HG03520 (cell line): Measurements from ENCODE around the gene LRP1B.

Experiments used
- ATAC-seq: cut with Tn5 transposase; IDR thresholded peaks from one replicate; pipeline ENCODE4 v1.9.1; 2021; ENCODE audit warnings: mild to moderate bottlenecking, moderate library complexity; ENCODE audit not compliant: unreplicated experiment

Gene LRP1B

DNA sequence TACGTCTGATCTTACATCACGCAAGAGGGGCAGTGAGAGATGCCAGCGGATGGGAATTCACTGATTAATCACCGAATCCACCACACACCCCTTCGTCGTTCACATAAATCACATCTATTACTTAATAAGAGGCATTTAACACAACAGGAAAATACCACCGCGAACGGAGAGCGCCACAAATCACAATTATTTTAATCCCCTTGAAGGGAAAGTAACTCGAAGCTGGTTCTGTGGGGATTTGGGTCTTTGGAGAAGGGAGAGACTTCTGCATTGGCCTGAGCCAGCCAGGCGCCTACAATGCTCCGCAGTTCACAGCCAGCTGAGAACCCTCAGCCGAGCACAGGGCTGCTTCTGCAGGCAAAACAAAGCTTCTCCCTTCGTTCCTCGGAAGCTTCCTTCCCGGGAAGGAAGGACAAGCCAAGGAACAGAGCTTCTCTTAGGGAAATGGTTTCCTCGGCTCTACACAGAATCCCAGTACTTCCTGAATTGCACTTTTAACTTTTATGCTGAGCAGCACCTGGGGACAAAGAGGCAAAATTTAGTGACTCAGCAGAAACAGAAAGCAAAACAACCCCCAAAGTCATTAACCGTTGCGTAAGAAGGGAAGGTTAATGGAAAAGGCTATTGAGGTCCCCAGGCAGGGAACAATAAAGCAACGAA is at the start of gene LRP1B:
TSS of gene LRP1B (minus strand) at position 7 of the 660 bp plus-strand sequence. CDS start 287 bp downstream, outside the sequence.
- peak; percentile 46 for ATAC-seq

DNA sequence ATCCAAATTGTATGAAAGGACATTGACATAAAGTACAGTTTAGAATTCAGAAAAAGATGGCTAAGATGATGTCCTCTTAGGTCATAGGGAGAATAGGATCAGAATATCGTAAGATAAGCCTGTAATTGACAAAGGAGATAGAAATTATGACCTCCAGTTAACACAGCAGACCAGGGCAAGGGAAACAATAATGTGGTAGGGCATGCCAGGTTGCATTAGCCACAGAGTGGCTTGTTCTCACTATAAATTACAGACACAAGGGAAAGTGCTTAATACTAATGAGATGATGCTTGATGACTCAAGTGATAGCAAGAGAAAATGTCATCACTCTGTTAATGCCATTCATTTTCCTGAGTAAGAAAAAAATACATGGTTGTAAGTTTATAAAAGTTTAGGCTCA is 48.9 kb upstream of the LRP1B start:
- ATAC-seq: no peak

DNA sequence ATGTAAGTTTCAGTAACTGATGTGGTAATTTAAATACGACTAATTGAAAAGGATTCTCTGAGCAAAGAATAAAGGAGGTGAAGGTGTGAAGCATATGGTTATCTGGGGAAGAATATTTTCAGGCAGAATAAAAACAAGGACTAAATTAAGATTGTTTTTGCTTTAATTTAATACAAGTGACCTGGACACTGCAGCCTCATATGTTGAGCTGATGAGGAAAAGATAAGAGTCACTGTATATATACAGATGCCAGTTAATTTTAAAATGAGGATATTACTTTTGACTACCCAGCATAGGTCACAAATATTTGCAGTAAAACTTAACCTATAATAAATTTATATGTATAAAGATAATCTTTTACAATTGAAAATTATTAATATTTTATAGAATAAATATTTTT is 47.8 kb upstream of the LRP1B start:
- no peak for ATAC-seq

DNA sequence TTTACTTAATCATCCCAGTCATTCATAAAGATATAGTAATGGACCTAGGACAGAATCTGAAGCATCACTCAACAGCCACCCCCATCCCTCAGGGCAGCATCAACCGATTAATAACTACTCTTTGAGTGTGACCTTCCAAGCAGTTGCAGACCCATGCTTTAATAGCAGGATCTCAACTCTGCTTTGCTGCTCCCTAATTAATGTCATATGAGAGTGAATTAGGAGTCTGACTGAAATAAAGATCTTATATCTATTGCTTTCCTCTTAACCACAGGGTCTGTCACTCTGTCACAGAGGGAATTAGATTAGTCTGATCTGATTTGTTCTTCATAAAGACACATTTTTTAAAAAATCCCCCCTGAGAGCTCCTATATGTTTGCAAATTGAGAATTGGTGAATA is 46.1 kb upstream of the LRP1B start:
- ATAC-seq: no peak

DNA sequence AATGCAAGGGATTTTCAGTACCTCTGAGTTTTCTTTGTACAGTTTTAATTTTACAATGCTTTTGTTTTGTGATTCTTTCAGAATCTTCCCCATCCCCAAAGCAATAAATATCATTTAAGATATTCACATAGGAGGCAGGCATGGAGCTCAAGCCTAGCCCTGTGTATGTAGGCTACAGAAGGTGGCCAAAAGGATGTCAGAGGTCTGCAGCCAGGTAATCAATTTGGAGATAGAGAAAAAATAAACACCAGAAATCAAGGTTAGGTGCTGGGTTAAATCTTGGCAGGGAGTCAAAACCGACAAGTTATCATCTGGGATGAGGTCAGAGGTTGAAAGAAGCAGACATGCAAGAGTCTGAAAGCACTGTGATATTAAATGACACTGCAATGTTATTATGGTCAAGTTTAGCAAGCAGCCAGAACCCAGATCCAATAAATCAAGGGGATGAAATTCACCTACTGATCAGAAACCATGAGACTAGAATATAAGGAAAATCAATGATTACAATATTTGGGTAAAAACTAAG is 45.1 kb upstream of the LRP1B start:
- ATAC-seq: no peak

DNA sequence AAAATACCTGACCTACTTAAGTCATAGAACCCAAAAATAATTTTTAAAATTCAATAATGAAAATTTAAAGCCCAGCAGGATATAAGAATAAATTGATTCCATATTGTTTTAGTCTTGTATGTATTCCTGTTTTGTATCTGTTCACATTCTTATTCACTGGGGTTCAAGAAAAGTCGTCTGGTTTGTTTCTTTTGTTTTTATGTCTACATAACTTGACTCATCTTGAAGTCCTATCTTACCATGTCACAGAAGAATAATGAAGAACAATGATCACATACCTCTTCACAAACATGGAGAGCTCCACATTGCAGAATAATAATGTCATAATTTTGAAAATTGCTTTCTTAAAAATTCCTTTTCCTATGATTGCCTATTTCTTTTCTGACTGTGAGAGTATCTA is 43.4 kb upstream of the LRP1B start:
- no peak for ATAC-seq

DNA sequence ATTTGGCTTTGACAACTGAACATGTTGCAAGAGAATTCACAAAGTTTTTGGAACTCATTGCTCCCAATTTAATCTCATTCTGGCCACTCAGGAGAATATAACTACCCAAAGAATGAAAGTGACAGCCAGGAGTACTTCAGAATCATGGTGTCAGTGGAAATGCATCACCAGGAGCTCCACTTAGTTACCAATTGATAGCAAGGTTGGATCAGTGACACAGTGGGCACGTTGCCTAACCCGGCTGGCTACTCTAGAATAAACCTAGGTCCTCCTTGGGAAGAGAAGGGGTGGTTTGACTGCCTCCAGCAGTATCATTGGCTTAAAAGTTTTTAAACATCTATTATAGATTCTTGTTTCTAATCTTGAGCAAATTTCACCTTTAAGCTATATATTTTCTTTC is 40.0 kb upstream of the LRP1B start:
- ATAC-seq: no peak

DNA sequence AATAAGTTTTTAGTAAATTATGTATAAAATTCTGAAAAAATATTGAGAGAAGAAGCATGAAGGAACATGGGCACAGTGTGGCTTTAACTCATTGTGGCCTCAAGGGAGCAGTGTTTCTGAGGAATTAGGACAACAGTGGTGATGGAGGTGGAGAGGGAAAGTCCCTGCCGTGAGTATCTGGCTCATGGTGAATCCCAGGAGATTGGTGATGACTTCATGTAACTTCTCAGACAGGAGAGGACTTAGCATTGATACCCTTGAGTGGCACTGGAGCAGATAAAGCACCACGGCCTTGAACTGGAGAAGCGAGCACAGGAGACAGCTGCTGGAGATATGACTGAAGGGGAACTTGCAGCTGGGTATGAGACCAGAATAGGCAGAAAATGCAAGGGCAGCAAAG is 35.0 kb upstream of the LRP1B start:
- peak; percentile 94 for ATAC-seq

DNA sequence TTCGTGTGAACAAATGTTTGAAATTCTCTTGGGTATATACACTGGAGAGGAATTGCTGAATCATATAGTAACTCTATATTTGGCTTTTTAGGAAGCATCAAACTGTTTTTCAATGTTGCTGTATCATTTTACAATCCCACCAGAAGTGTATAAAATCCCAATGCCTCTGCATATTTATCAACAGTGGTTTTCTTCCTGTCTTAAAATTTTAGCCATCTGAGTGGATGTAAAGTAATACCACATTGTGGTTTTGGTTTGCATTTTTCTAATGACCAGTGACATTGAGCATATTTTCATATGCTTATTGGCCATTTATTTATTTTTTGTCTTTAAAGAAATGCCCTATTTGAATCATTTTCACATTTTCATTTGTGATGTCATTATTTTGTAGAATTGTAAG is 22.8 kb upstream of the LRP1B start:
- ATAC-seq: no peak

DNA sequence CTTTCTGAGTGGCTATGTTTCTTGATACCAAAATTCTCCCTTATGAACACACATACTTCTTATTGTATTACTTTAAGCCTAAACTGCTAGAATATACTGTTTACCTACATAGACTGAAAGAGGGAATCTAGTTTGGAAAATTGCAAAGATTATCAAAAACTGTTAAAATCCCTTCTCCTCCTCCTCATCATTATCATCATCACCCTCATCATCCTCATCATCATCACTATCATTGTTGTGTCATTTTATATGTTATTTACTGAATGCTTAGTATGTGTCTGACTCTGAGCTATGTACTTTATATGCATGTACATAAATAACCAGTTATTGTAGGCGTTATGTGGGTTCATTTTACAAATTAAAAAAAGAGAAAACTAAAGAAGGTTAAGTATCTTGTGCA is 19.6 kb upstream of the LRP1B start:
- ATAC-seq: no peak

DNA sequence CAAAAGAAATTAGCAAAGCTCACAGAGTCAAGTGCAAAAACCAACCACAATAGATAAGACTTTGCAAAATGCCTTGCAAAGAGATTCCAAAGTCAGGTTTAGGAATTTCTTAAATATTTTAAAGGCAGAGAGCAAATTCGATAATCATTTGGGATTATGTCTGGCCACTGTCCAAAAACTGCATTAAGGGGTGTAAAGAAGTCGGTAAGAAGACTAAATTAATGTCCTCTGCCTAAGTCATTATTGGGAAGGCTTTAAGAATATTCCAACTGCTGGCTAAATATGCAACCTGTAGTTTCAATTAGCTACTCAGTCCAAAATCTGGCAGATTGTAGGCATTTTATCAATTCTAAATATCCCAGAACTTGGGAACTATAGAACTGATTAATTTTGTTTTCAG is 13.7 kb upstream of the LRP1B start:
- no peak for ATAC-seq

DNA sequence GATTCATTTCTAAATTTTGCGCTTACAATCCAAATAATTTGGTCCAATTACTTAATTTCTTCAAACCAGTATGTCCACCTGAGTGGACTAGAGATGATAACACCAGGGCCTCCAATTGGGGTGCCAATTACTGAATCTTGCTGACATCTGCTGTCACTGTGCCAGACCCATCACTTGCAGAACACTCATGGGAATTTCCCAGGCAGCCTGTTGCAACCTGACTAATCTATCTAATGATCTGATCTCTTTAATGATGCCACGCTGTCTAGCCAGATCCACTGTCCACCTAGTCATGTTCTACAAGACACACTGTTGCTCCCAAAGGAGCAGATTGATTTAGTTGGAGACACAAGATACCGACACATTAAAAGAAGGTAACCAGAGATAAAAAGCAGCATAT is 11.8 kb upstream of the LRP1B start:
- ATAC-seq: no peak

DNA sequence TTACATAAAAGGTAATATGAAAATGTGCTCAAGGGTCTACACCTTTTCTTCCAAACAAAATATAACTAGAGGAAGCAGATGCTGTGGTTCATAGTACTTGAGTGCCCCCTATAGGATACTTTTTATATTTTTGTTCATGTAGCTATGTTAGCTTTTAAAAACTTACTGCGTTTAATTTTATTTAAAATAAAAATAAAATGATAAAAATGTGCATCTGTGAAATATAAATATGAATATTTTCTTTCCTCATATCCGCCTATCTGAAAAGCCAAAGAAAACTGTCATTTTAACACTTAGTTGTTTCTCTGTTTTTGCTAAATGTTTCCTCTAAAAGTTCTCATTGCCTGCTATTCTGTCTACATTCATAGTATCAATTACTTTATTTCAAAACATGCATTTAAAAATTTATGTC is 9.6 kb upstream of the LRP1B start:
- ATAC-seq: peak; percentile 48

DNA sequence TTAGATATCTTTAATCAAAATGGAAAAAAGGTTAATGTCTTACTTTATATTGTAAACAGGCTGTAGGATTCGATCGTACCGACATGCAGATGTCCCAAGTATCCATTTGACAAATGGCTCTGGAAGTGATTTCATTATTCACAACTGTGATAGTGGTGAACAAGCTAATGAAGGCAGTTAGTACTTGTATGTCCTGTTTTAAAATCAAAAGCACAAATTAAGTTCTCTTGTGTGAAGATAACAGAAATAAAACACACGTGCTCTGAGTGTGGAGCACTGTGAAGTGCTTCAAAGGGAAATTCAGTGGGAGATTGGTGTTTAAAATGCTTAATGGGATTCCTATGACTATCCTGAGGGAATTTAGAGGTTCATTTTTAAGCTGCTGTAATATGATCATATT is 8.6 kb upstream of the LRP1B start:
- ATAC-seq: no peak

DNA sequence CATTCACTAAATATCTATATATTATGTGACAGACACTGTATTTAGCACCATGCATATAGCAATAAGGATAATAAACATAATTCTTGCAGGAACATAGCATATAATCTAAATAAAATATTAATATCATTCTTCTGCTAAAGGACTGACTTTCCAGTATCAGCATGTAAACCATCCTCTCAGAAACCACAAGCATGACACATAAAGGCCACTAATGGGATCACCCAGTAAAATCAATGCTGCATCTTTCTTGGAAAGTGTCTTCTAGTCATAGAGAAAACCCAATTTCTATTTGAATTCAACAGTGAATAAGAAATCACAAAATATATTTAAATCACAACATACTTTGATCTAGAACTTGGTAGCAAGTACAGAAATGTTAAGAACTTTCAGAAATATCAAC is 5.8 kb upstream of the LRP1B start:
- no peak for ATAC-seq

DNA sequence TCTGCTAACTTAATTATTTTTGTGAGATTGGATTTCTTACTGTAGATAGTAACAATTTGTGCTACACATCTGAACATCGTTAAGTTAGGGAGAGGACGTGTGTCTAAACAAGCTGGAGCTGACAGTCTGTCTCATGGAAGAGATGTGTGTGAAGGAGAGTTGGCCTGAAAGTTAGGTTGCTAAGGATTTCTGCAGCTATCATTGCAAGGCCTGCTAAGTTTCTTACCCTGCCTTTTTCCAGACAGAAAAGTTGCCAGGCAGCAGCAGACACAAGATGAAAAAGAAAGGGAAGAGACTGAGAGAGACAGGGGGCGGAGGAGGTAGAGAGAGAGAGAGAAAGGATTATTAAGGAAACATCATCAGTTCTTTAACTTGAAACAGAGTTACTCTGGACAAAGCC is 4.1 kb upstream of the LRP1B start:
- no peak for ATAC-seq

DNA sequence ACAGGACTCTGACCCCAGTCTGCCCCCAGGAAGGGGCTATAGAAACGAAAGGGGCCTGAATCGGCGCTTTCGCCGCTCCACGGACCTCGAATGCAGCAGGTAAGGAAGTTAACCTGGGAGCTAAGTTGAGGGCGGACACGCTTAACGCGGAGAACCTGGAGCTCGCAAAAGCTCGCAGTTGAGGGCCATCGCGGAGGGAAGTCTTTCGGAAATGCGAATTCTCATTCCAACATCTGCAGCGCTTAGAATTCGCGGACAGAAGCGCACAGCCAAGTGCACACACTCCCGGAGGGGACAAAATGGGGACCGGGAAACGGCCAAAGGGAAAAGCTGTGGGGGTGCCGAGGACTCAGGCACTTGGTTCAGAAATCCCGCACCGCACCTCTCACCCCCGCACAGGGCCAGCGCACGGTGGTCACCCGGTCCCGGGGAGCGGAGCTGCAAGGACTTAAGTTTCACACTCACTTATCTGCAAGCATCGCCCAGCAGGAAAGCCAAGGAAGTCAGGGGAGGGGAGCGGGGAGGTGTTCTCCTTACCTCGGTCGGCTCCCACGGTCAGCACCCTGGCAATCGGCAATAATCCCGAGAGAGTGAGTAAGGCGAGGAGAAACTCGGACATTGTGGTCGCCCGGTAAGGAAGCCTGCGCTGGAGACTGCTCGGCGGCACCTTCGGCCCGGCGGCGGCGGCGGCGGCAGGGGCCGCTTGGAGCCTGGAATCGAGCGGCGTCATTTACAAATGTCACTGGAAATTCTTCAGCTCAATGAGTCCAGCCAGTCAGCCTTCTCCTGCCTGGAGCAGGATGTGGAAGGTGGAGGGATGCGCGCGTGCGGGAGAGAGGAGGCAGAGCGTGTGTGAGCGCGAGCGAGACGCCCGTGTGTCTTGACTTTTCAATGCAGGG is 456 bp downstream of the LRP1B start:
- peak; percentile 32 for ATAC-seq

DNA sequence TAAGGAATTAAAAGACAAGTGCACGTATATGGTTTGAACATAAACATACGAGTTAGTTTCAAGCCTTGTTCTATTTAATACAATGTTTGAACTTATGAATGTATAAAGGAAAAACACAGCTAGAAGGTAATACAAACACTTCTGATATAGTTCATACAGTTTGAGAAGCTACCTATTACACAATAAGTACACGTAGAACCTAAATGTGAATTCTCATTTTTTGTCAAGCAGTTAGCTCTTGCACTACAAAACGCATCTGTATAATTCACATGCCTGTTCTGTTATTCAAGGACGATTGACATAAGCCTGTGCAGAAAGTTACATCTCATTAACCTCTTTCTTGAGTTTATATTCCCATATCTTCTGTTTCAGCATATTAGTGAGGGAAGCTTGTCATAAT is 2.7 kb downstream of the LRP1B start:
- ATAC-seq: no peak

DNA sequence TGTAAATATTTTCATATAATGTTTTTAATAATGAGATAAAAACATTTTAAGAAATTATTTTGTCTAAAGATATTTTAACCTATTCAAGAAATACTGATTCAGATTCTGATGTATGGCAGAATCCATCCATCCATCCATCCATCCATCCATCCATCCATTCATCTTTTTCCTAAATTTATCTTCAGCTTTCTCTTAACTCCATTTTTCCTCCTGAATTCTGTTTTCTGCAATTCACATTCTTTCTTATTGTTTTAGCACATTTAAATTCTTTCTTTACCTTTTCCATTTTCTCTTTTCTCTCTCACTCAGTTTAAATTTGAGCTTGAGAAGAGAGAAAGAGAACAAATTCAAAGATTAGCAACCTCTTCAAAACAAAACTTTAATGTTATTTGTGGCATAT is 3.6 kb downstream of the LRP1B start:
- no peak for ATAC-seq

DNA sequence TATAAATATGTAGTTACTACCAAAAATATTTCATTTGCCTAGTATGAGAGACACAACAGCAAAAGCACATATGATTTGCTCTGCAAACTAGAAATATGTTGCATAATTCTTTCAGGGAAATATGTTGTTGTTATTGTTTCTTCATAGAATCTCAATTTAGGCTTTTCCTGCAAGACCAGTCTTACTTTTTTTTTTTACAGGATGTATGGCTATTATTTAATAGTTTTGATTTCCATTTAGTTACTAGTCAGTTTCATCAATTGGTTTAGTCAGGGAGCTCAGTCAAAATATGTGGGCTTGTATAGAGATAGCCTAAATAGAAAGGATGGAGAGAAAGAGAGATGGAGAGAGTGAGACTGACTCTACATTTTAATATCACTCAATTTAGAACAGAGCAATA is 6.1 kb downstream of the LRP1B start:
- ATAC-seq: no peak

DNA sequence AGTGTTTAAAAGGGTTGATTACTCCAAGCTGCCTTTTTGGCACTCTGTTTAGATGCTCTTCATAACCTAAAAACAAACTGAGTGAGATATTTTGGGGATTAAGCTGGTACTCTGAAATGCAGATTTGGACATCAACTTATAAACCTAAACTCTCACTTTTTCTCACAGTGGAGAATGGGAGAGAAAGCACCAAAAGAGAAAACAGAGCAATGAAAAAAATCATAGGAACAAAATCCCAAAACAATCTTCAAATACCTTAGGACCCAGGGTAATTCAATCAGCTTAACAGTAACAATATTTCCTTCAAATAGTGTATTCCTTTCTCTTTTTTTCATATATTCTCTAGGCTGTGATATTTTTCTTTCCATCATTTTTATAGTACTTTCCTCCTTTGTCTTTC is 11.5 kb downstream of the LRP1B start:
- ATAC-seq: no peak

DNA sequence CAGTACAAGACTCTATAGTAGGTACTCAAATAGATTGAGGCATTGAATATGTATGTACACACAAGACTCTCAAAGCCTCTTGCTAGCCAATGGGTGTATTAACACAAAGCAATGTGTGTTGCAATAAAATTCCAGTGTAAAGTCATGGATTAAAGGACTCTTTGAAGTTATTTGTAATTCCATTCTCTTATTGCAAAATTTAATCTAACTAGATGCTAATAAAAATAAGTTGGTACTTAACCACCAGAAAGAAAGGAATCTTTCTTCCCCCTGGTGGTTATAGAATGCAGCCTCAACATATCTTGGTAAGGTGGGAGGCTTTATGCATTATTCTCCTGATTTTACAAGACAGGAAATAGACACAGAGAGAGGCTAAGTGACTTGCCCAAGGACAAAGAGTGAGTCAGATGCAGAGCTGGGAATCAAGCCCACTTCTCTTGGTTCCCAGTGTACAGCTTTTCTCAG is 18.0 kb downstream of the LRP1B start:
- no peak for ATAC-seq
